ENCODE results near the gene AFAP1L2.

AFAP1L2 gene

GRCh38 chr10:114389426-114389825, 14.9 kb downstream of the AFAP1L2 start:
- DNase-seq, result no peak

- DNase-seq, result no peak
These were observed 16.0 kb downstream of the AFAP1L2 start for GRCh38 chr10:114388275-114388674.

GRCh38 chr10:114387784-114388183, 16.5 kb downstream of the AFAP1L2 start:
- no peak for DNase-seq

GRCh38 chr10:114386452-114386851, 17.9 kb downstream of the AFAP1L2 start:
- DNase-seq, result no peak

- no peak for DNase-seq
These were observed 18.7 kb downstream of the AFAP1L2 start for GRCh38 chr10:114385557-114385956.

- no peak for DNase-seq
These were observed 19.7 kb downstream of the AFAP1L2 start for GRCh38 chr10:114384601-114385000.

GRCh38 chr10:114384181-114384580, 20.1 kb downstream of the AFAP1L2 start:
- DNase-seq, result no peak

GRCh38 chr10:114380797-114381196, 23.5 kb downstream of the AFAP1L2 start:
- DNase-seq, result no peak

- DNase-seq, result no peak
These were observed 24.2 kb downstream of the AFAP1L2 start for GRCh38 chr10:114380060-114380459.

GRCh38 chr10:114379631-114380041, 24.7 kb downstream of the AFAP1L2 start:
- no peak for DNase-seq

- DNase-seq, result no peak
These were observed 27.8 kb downstream of the AFAP1L2 start for GRCh38 chr10:114376523-114376922.

GRCh38 chr10:114375047-114375446, 29.3 kb downstream of the AFAP1L2 start:
- DNase-seq, result no peak

GRCh38 chr10:114374053-114374791, 30.1 kb downstream of the AFAP1L2 start:
- DNase-seq, result no peak

- no peak for DNase-seq
These were observed 30.7 kb downstream of the AFAP1L2 start for GRCh38 chr10:114373631-114374030.

- DNase-seq, result no peak
These were observed 31.3 kb downstream of the AFAP1L2 start for GRCh38 chr10:114372995-114373394.

- DNase-seq, result no peak
These were observed 32.1 kb downstream of the AFAP1L2 start for GRCh38 chr10:114372179-114372578.

- DNase-seq, result no peak
These were observed 33.3 kb downstream of the AFAP1L2 start for GRCh38 chr10:114370966-114371365.

- DNase-seq, result no peak
These were observed 34.1 kb downstream of the AFAP1L2 start for GRCh38 chr10:114370199-114370598.

- DNase-seq, result no peak
These were observed 36.3 kb downstream of the AFAP1L2 start for GRCh38 chr10:114368057-114368391.

GRCh38 chr10:114367351-114368056, 36.8 kb downstream of the AFAP1L2 start:
- DNase-seq, result no peak

GRCh38 chr10:114364726-114365125, 39.6 kb downstream of the AFAP1L2 start:
- DNase-seq, result no peak

- DNase-seq, result no peak
These were observed 40.4 kb downstream of the AFAP1L2 start for GRCh38 chr10:114363745-114364454.

GRCh38 chr10:114362826-114363355, 41.4 kb downstream of the AFAP1L2 start:
- no peak for DNase-seq

- no peak for DNase-seq
These were observed 44.4 kb downstream of the AFAP1L2 start for GRCh38 chr10:114359953-114360345.

Data from stimulated activated CD4-positive, alpha-beta T cell treated with anti-CD3 and anti-CD28 coated beads, Interleukin-4, amount 100 ng/mL, for 4 hours (primary cell).